Measurements from ENCODE around the gene VPS16.

DNA sequence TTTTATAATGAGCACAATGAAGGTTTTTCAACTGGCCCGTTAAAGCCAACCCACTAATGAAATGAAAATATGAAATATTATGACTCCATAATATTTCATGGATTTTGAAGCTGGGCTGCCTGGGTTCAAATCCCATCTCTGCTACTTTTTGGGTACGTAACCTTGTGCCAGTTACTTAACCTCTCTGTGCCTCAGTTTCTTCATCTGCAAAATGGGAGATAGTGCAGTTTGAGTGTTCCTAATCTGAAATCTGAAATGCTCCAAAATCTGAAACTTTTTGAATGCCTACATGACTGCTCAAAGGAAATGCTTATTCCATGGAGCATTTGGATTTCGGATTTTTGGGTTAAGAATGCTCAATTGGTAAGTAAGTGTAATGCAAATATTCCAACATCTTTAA is 62.3 kb downstream of the VPS16 start:
- TF ChIP-seq, protein P1, sequence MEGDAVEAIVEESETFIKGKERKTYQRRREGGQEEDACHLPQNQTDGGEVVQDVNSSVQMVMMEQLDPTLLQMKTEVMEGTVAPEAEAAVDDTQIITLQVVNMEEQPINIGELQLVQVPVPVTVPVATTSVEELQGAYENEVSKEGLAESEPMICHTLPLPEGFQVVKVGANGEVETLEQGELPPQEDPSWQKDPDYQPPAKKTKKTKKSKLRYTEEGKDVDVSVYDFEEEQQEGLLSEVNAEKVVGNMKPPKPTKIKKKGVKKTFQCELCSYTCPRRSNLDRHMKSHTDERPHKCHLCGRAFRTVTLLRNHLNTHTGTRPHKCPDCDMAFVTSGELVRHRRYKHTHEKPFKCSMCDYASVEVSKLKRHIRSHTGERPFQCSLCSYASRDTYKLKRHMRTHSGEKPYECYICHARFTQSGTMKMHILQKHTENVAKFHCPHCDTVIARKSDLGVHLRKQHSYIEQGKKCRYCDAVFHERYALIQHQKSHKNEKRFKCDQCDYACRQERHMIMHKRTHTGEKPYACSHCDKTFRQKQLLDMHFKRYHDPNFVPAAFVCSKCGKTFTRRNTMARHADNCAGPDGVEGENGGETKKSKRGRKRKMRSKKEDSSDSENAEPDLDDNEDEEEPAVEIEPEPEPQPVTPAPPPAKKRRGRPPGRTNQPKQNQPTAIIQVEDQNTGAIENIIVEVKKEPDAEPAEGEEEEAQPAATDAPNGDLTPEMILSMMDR (IDR thresholded peaks at IDR 0.05; ENCODE audit: insufficient read depth, low read depth, low read length): no peak
- TF ChIP-seq EZH2 (IDR thresholded peaks at IDR 0.05; ENCODE audit: insufficient read depth, low read length): no peak

All from astrocyte (in vitro differentiated cells and primary cell).